ENCODE results near the gene NANS.

The NANS gene

GRCh38 chr9:98099346-98099745, 42.8 kb downstream of the NANS start:
- no peak overlapping the region for H3K27ac ChIP-seq (replicated peaks; ENCODE audit: low read length)

GRCh38 chr9:98099898-98100297, 43.4 kb downstream of the NANS start:
- H3K4me3 ChIP-seq (ENCODE audit: low read length in 2 of 2) = no peak overlapping the region
- no peak overlapping the region for H3K27ac ChIP-seq (replicated peaks; ENCODE audit: low read length)
- no peak overlapping the region for H3K4ac ChIP-seq (ENCODE audit: low read length)
- H3K18ac ChIP-seq (ENCODE audit: low read length) = no peak overlapping the region
- H2AFZ ChIP-seq (ENCODE audit: low read length) = no peak overlapping the region
- H3K79me1 ChIP-seq (ENCODE audit: low read depth, low read length) = no peaks in the 10 kb centered on the region
- no peak overlapping the region for H2BK5ac ChIP-seq (ENCODE audit: low read length)
- no peaks in the 10 kb centered on the region for H3K9me3 ChIP-seq (replicated peaks in 1 of 2; ENCODE audit: control insufficient read depth in 2 of 2, insufficient read depth in 1 of 2, low read depth in 1 of 2, low read length in 2 of 2)
- no peak overlapping the region for H3K23ac ChIP-seq (ENCODE audit: low read depth, low read length, poor library complexity)
- no peak overlapping the region for H2BK12ac ChIP-seq (ENCODE audit: low read length)
- no peak overlapping the region for H3K4me2 ChIP-seq (ENCODE audit: insufficient read depth, low read length, poor library complexity, severe bottlenecking)
- peaks cover 0 to 5% of the 10 kb centered on the region in 2 donors for H3K4me1 ChIP-seq (ENCODE audit: control insufficient read depth in 2 of 2, insufficient read depth in 1 of 2, low read depth in 1 of 2, low read length in 2 of 2)
- no peak overlapping the region for H3K9ac ChIP-seq (ENCODE audit: low read depth, low read length, poor library complexity)
- WGBS, 2 donors (ENCODE audit: extremely low coverage in 2 of 2, insufficient read length in 2 of 2, insufficient replicate concordance in 1 of 2) = no CpG with 5 or more reads among the region's 5 CpGs
- no peak overlapping the region for H4K91ac ChIP-seq (ENCODE audit: low read depth, low read length, poor library complexity)
- no peaks in the 10 kb centered on the region for H3K36me3 ChIP-seq (replicated peaks in 1 of 2; ENCODE audit: control insufficient read depth in 2 of 2, insufficient read depth in 2 of 2, low read length in 2 of 2)
- H3K14ac ChIP-seq (ENCODE audit: low read length) = no peak overlapping the region
- H2AK5ac ChIP-seq (ENCODE audit: low read depth, low read length) = no peak overlapping the region
- peaks cover 0 to 8% (median 0%) of the 10 kb centered on the region in 3 experiments for H3K27me3 ChIP-seq (ENCODE audit: control insufficient read depth in 3 of 3, insufficient read depth in 3 of 3, low read depth in 1 of 3, low read length in 3 of 3)
- H2BK120ac ChIP-seq (ENCODE audit: low read depth, low read length) = no peak overlapping the region
- H4K8ac ChIP-seq (ENCODE audit: low read depth, low read length) = no peak overlapping the region
- H2BK15ac ChIP-seq (ENCODE audit: low read length) = no peak overlapping the region
- no peak for DNase-seq (ENCODE audit: low spot score)

More at GRCh38 chr9:98099346-98099745, 42.8 kb downstream of the NANS start:
- H3K27me3 ChIP-seq (ENCODE audit: control insufficient read depth in 3 of 3, insufficient read depth in 3 of 3, low read depth in 1 of 3, low read length in 3 of 3) = peaks cover 0 to 14% (median 0%) of the 10 kb centered on the region in 3 experiments
- no peak overlapping the region for H2BK12ac ChIP-seq (ENCODE audit: low read length)
- no peak overlapping the region for H3K23ac ChIP-seq (ENCODE audit: low read depth, low read length, poor library complexity)
- H2AFZ ChIP-seq (ENCODE audit: low read length) = no peak overlapping the region
- peaks cover 0 to 5% of the 10 kb centered on the region in 2 donors for H3K4me1 ChIP-seq (ENCODE audit: control insufficient read depth in 2 of 2, insufficient read depth in 1 of 2, low read depth in 1 of 2, low read length in 2 of 2)
- H2AK5ac ChIP-seq (ENCODE audit: low read depth, low read length) = no peak overlapping the region
- H3K4ac ChIP-seq (ENCODE audit: low read length) = no peak overlapping the region
- no peak overlapping the region for H3K18ac ChIP-seq (ENCODE audit: low read length)
- H3K4me3 ChIP-seq (ENCODE audit: low read length in 2 of 2) = no peak overlapping the region
- H3K4me2 ChIP-seq (ENCODE audit: insufficient read depth, low read length, poor library complexity, severe bottlenecking) = no peak overlapping the region
- no peak for DNase-seq (ENCODE audit: low spot score)
- no peak overlapping the region for H4K91ac ChIP-seq (ENCODE audit: low read depth, low read length, poor library complexity)
- H3K14ac ChIP-seq (ENCODE audit: low read length) = no peak overlapping the region
- no CpG with 5 or more reads among the region's 2 CpGs for whole genome bisulfite sequencing, 2 donors (ENCODE audit: extremely low coverage in 2 of 2, insufficient read length in 2 of 2, insufficient replicate concordance in 1 of 2)
- no peak overlapping the region for H3K9ac ChIP-seq (ENCODE audit: low read depth, low read length, poor library complexity)
- H2BK120ac ChIP-seq (ENCODE audit: low read depth, low read length) = no peak overlapping the region
- no peaks in the 10 kb centered on the region for H3K79me1 ChIP-seq (ENCODE audit: low read depth, low read length)
- no peak overlapping the region for H4K8ac ChIP-seq (ENCODE audit: low read depth, low read length)
- no peaks in the 10 kb centered on the region for H3K36me3 ChIP-seq (replicated peaks in 1 of 2; ENCODE audit: control insufficient read depth in 2 of 2, insufficient read depth in 2 of 2, low read length in 2 of 2)
- no peaks in the 10 kb centered on the region for H3K9me3 ChIP-seq (replicated peaks in 1 of 2; ENCODE audit: control insufficient read depth in 2 of 2, insufficient read depth in 1 of 2, low read depth in 1 of 2, low read length in 2 of 2)
- no peak overlapping the region for H2BK15ac ChIP-seq (ENCODE audit: low read length)
- H2BK5ac ChIP-seq (ENCODE audit: low read length) = no peak overlapping the region

GRCh38 chr9:98100456-98100855, 43.9 kb downstream of the NANS start:
- H3K36me3 ChIP-seq (replicated peaks in 1 of 2; ENCODE audit: control insufficient read depth in 2 of 2, insufficient read depth in 2 of 2, low read length in 2 of 2) = no peaks in the 10 kb centered on the region
- no peak overlapping the region for H2BK120ac ChIP-seq (ENCODE audit: low read depth, low read length)
- no peak overlapping the region for H2BK5ac ChIP-seq (ENCODE audit: low read length)
- no peak overlapping the region for H4K91ac ChIP-seq (ENCODE audit: low read depth, low read length, poor library complexity)
- H3K9ac ChIP-seq (ENCODE audit: low read depth, low read length, poor library complexity) = no peak overlapping the region
- no peak overlapping the region for H3K4ac ChIP-seq (ENCODE audit: low read length)
- H3K27me3 ChIP-seq (ENCODE audit: control insufficient read depth in 3 of 3, insufficient read depth in 3 of 3, low read depth in 1 of 3, low read length in 3 of 3) = peaks cover 0 to 3% (median 0%) of the 10 kb centered on the region in 3 experiments
- no peak overlapping the region for H3K4me3 ChIP-seq (ENCODE audit: low read length in 2 of 2)
- H3K23ac ChIP-seq (ENCODE audit: low read depth, low read length, poor library complexity) = no peak overlapping the region
- H4K8ac ChIP-seq (ENCODE audit: low read depth, low read length) = no peak overlapping the region
- H3K18ac ChIP-seq (ENCODE audit: low read length) = no peak overlapping the region
- no peak overlapping the region for H2AFZ ChIP-seq (ENCODE audit: low read length)
- no peak overlapping the region for H2BK15ac ChIP-seq (ENCODE audit: low read length)
- no peak overlapping the region for H3K14ac ChIP-seq (ENCODE audit: low read length)
- no peak for DNase-seq (ENCODE audit: low spot score)
- H3K79me1 ChIP-seq (ENCODE audit: low read depth, low read length) = no peaks in the 10 kb centered on the region
- no peak overlapping the region for H3K4me2 ChIP-seq (ENCODE audit: insufficient read depth, low read length, poor library complexity, severe bottlenecking)
- no peaks in the 10 kb centered on the region for H3K9me3 ChIP-seq (replicated peaks in 1 of 2; ENCODE audit: control insufficient read depth in 2 of 2, insufficient read depth in 1 of 2, low read depth in 1 of 2, low read length in 2 of 2)
- peaks cover 0 to 5% of the 10 kb centered on the region in 2 donors for H3K4me1 ChIP-seq (ENCODE audit: control insufficient read depth in 2 of 2, insufficient read depth in 1 of 2, low read depth in 1 of 2, low read length in 2 of 2)
- no peak overlapping the region for H2BK12ac ChIP-seq (ENCODE audit: low read length)
- no peak overlapping the region for H2AK5ac ChIP-seq (ENCODE audit: low read depth, low read length)
- H3K27ac ChIP-seq (replicated peaks; ENCODE audit: low read length) = no peak overlapping the region

GRCh38 chr9:98101416-98101815, 44.9 kb downstream of the NANS start:
- H3K18ac ChIP-seq (ENCODE audit: low read length) = no peak overlapping the region
- H3K4me1 ChIP-seq (ENCODE audit: control insufficient read depth in 2 of 2, insufficient read depth in 1 of 2, low read depth in 1 of 2, low read length in 2 of 2) = peaks cover 0 to 6% of the 10 kb centered on the region in 2 donors
- no peak overlapping the region for H3K14ac ChIP-seq (ENCODE audit: low read length)
- no peak overlapping the region for H4K91ac ChIP-seq (ENCODE audit: low read depth, low read length, poor library complexity)
- no peak overlapping the region for H3K9ac ChIP-seq (ENCODE audit: low read depth, low read length, poor library complexity)
- H2BK15ac ChIP-seq (ENCODE audit: low read length) = no peak overlapping the region
- H3K36me3 ChIP-seq (replicated peaks in 1 of 2; ENCODE audit: control insufficient read depth in 2 of 2, insufficient read depth in 2 of 2, low read length in 2 of 2) = no peaks in the 10 kb centered on the region
- H2BK12ac ChIP-seq (ENCODE audit: low read length) = no peak overlapping the region
- H3K4me3 ChIP-seq (ENCODE audit: low read length in 2 of 2) = no peak overlapping the region
- no peak overlapping the region for H3K23ac ChIP-seq (ENCODE audit: low read depth, low read length, poor library complexity)
- no peak for DNase-seq (ENCODE audit: low spot score)
- H3K27ac ChIP-seq (replicated peaks; ENCODE audit: low read length) = no peak overlapping the region
- no peaks in the 10 kb centered on the region for H3K27me3 ChIP-seq (ENCODE audit: control insufficient read depth in 3 of 3, insufficient read depth in 3 of 3, low read depth in 1 of 3, low read length in 3 of 3)
- no peak overlapping the region for H3K4me2 ChIP-seq (ENCODE audit: insufficient read depth, low read length, poor library complexity, severe bottlenecking)
- no peak overlapping the region for H4K8ac ChIP-seq (ENCODE audit: low read depth, low read length)
- no peak overlapping the region for H2AK5ac ChIP-seq (ENCODE audit: low read depth, low read length)
- H2AFZ ChIP-seq (ENCODE audit: low read length) = no peak overlapping the region
- H3K9me3 ChIP-seq (replicated peaks in 1 of 2; ENCODE audit: control insufficient read depth in 2 of 2, insufficient read depth in 1 of 2, low read depth in 1 of 2, low read length in 2 of 2) = no peaks in the 10 kb centered on the region
- no peak overlapping the region for H2BK120ac ChIP-seq (ENCODE audit: low read depth, low read length)
- H3K4ac ChIP-seq (ENCODE audit: low read length) = no peak overlapping the region
- H3K79me1 ChIP-seq (ENCODE audit: low read depth, low read length) = no peaks in the 10 kb centered on the region
- H2BK5ac ChIP-seq (ENCODE audit: low read length) = no peak overlapping the region
- no CpG with 5 or more reads among the region's 7 CpGs for WGBS, 2 donors (ENCODE audit: extremely low coverage in 2 of 2, insufficient read length in 2 of 2, insufficient replicate concordance in 1 of 2)
